Measurements from ENCODE around the gene TBC1D2B.
"Not testable (repeated sequence)": the region's sequence is repeated elsewhere in the genome, so short reads cannot be mapped to it uniquely, and the experiment has no call there.

Gene TBC1D2B

GRCh38 chr15:77982127-77982490 lies 95.4 kb downstream of the TBC1D2B start:
- no peak overlapping the region for H3K4me3 ChIP-seq (replicated peaks; ENCODE audit: low read depth, low read length)
- no peaks in the 10 kb centered on the region; the same call in 1 of the 2 replicates for H3K27me3 ChIP-seq (replicated peaks; ENCODE audit: control insufficient read depth, insufficient read depth, low read length)
- DNase-seq (ENCODE audit: extremely low read depth, insufficient read length): no peak
- H3K36me3 ChIP-seq (ENCODE audit: control insufficient read depth, insufficient read depth, low read length): no peaks in the 10 kb centered on the region
- TF ChIP-seq, protein P1, sequence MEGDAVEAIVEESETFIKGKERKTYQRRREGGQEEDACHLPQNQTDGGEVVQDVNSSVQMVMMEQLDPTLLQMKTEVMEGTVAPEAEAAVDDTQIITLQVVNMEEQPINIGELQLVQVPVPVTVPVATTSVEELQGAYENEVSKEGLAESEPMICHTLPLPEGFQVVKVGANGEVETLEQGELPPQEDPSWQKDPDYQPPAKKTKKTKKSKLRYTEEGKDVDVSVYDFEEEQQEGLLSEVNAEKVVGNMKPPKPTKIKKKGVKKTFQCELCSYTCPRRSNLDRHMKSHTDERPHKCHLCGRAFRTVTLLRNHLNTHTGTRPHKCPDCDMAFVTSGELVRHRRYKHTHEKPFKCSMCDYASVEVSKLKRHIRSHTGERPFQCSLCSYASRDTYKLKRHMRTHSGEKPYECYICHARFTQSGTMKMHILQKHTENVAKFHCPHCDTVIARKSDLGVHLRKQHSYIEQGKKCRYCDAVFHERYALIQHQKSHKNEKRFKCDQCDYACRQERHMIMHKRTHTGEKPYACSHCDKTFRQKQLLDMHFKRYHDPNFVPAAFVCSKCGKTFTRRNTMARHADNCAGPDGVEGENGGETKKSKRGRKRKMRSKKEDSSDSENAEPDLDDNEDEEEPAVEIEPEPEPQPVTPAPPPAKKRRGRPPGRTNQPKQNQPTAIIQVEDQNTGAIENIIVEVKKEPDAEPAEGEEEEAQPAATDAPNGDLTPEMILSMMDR (IDR thresholded peaks at IDR 0.05; ENCODE audit: insufficient read depth, low read length, poor library complexity, severe bottlenecking): no peak

DNA sequence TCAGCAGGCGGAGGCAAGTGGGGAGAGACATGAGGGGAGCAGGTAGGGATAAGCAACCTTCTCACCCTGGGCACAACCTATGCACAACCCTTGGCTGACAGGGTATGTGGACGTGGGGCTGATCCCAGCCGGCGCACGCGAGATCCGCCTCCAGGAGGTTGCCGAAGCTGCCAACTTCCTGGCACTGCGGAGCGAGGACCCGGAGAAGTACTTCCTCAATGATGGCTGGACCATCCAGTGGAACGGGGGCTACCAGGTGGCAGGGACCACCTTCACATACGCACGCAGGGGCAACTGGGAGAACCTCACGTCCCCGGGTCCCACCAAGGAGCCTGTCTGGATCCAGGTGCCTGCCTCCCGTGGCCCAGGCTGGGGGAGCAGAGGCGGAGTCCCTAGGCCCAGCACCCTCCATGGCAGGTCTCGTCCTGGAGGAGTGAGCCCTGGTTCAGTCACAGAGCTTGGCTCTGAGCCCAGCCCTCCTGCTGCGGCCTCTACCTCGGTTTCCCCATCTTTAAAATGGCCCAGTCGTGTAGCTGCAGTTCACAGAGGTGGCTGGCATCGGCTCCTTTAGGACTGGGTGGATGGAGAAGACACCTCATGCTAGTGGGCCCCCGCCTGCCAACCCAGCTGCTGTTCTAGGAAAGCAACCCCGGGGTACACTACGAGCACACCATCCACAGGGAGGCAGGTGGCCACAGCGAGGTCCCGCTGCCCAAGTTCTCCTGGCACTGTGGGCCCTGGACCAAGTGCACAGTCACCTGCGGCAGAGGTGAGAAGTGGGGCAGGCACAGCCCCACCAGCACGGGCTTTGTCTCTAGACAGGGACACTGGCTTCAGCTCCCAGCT lies 96.0 kb downstream of the TBC1D2B start:
- Histone ChIP-seq H3K36me3 (ENCODE audit: control insufficient read depth, insufficient read depth, low read length) (no peaks in the 10 kb centered on the region), H3K4me3 (replicated peaks; ENCODE audit: low read depth, low read length) (no peak overlapping the region), H3K27me3 (replicated peaks; ENCODE audit: control insufficient read depth, insufficient read depth, low read length) (no peaks in the 10 kb centered on the region; the same call in 1 of the 2 replicates)
- DNase-seq (ENCODE audit: extremely low read depth, insufficient read length): no peak
- TF ChIP-seq, protein P1 (IDR thresholded peaks at IDR 0.05; ENCODE audit: insufficient read depth, low read length, poor library complexity, severe bottlenecking): no peak

DNA sequence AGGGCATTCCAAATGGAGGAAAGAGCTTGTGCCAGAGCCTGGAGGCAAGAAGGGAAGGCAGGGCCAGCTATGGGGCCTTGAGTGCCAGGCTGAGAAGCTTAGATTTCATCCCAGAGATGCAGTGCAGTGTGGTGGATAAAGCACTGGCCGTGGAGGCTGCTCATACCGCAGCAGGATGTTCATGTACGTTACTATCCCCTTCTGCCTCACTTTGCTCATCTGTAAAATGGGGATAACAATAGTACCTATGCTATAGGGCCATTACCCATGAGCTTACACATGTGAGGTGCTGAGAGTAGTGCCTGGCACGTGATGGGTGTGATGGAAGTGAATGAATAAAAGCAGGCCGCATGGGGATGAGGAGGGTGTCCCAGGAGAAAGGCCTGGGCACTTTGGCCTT lies 96.8 kb downstream of the TBC1D2B start:
- not testable (repeated sequence) for H3K36me3 ChIP-seq (ENCODE audit: control insufficient read depth, insufficient read depth, low read length); DNase-seq (ENCODE audit: extremely low read depth, insufficient read length); H3K27me3 ChIP-seq (replicated peaks; ENCODE audit: control insufficient read depth, insufficient read depth, low read length); H3K4me3 ChIP-seq (replicated peaks; ENCODE audit: low read depth, low read length)

GRCh38 chr15:77980098-77980497 lies 97.4 kb downstream of the TBC1D2B start:
- Histone ChIP-seq H3K4me3 (replicated peaks; ENCODE audit: low read depth, low read length) (no peak overlapping the region), H3K27me3 (replicated peaks; ENCODE audit: control insufficient read depth, insufficient read depth, low read length) (no peaks in the 10 kb centered on the region; the same call in 1 of the 2 replicates), H3K36me3 (ENCODE audit: control insufficient read depth, insufficient read depth, low read length) (no peaks in the 10 kb centered on the region)
- DNase-seq (ENCODE audit: extremely low read depth, insufficient read length): no peak
- TF ChIP-seq, protein P1 (IDR thresholded peaks at IDR 0.05; ENCODE audit: insufficient read depth, low read length, poor library complexity, severe bottlenecking): no peak

DNA sequence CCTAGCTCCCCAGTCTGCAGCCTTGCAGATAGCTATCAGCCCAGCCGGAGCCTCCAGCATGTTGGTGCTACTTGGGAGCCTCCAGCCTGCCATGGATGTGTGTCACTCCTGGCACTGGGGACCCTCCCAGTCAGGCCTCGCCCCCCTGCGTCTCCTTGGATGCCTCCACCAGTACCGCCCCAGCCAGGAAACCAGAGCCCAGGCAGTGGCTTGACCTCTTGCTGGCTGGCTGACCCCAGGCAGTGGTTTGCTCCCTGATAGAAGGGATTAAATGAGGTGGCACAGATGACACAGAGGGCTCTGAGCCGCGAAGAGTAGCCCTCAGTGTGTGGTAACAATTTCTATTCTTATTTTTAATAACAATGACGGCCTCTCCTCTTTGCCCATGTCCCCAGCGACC lies 98.4 kb downstream of the TBC1D2B start:
- H3K4me3 ChIP-seq (replicated peaks; ENCODE audit: low read depth, low read length); H3K36me3 ChIP-seq (ENCODE audit: control insufficient read depth, insufficient read depth, low read length); DNase-seq (ENCODE audit: extremely low read depth, insufficient read length); H3K27me3 ChIP-seq (replicated peaks; ENCODE audit: control insufficient read depth, insufficient read depth, low read length): not testable (repeated sequence)

DNA sequence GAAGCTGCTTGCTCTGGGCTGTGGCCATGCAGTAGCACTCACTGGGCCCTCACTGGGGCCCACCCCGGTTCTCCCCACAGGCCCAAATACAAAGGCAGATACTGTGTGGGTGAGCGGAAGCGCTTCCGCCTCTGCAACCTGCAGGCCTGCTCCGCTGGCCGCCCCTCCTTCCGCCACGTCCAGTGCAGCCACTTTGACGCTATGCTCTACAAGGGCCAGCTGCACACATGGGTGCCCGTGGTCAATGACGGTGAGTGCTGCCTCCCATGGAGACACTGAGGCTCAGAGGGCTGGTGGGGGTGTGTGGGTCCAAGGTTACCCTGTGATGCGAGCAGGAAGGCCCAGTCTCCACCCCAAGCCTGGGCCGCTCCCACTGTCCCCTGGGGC lies 98.8 kb downstream of the TBC1D2B start:
- not testable (repeated sequence) for H3K27me3 ChIP-seq (replicated peaks; ENCODE audit: control insufficient read depth, insufficient read depth, low read length); H3K36me3 ChIP-seq (ENCODE audit: control insufficient read depth, insufficient read depth, low read length); H3K4me3 ChIP-seq (replicated peaks; ENCODE audit: low read depth, low read length); DNase-seq (ENCODE audit: extremely low read depth, insufficient read length)

- DNase-seq (ENCODE audit: extremely low read depth, insufficient read length); H3K4me3 ChIP-seq (replicated peaks; ENCODE audit: low read depth, low read length); H3K36me3 ChIP-seq (ENCODE audit: control insufficient read depth, insufficient read depth, low read length); H3K27me3 ChIP-seq (replicated peaks; ENCODE audit: control insufficient read depth, insufficient read depth, low read length): not testable (repeated sequence)
Measured at GRCh38 chr15:77977903-77978758, 99.4 kb downstream of the TBC1D2B start.

- DNase-seq (ENCODE audit: extremely low read depth, insufficient read length); H3K36me3 ChIP-seq (ENCODE audit: control insufficient read depth, insufficient read depth, low read length); H3K4me3 ChIP-seq (replicated peaks; ENCODE audit: low read depth, low read length); H3K27me3 ChIP-seq (replicated peaks; ENCODE audit: control insufficient read depth, insufficient read depth, low read length): not testable (repeated sequence)
Measured at GRCh38 chr15:77976760-77977525, 100.6 kb downstream of the TBC1D2B start.

DNA sequence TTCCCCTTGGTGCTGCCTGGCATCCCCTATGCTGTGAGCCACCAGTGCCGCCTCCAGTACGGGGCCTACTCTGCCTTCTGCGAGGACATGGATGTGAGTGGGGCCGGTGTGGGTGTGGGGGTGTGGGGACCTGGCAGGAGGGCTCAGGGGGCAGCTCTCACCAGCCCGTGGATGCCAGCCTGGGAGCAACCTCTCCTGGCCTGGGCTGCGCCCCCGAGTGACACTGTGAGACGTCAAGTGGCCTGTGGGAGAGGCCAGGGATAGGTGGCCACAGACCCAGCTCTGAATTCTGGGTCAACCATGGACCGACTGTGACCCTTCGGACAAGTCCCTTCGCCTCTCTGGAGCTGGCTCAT lies 101.4 kb downstream of the TBC1D2B start:
- not testable (repeated sequence) for H3K36me3 ChIP-seq (ENCODE audit: control insufficient read depth, insufficient read depth, low read length); H3K27me3 ChIP-seq (replicated peaks; ENCODE audit: control insufficient read depth, insufficient read depth, low read length); DNase-seq (ENCODE audit: extremely low read depth, insufficient read length); H3K4me3 ChIP-seq (replicated peaks; ENCODE audit: low read depth, low read length)
